SK-N-SH (cell line): ENCODE measurements around the gene CCDC148. TPM values are rescaled to one million over a fixed set of nuclear protein-coding genes. Genes with fewer than 3 reads are reported as not detected.

ENCODE experiments used
- CTCF ChIA-PET: fragments of 300-600, 350-600 bp; formaldehyde crosslinking; extraction: SDS; loops from one replicate; lab custom pipeline; 2021; lab: Yijun Ruan, JAX
- POLR2A ChIA-PET: fragments of 350-600 bp; sonication (Branson Sonifier 250); formaldehyde crosslinking; extraction: SDS; loops from one replicate; lab custom pipeline; 2020; ENCODE audit warnings: antibody characterized with exemption, inconsistent platforms; lab: Yijun Ruan, JAX
- DNase-seq: peaks from one replicate; pipeline ENCODE4 v3.0.0; 2012
- H2AFZ ChIP-seq: fragments of 200-600 bp; sonication (generic); 2 replicates; pipeline ENCODE4 v1.8.1; 2016; ENCODE audit warnings: antibody characterized with exemption, mild to moderate bottlenecking, low read depth
- H3F3A ChIP-seq: fragments of 200-600 bp; sonication (generic); replicated peaks from 2 replicates; pipeline ENCODE3; 2016; ENCODE audit warnings: antibody characterized with exemption, mild to moderate bottlenecking; ENCODE audit not compliant: insufficient read depth
- H3K27ac ChIP-seq, 2 experiments: fragments of 200-500 bp in 1 of 2; fragments of 200-600 bp in 1 of 2; sonication (Bioruptor generic) in 1 of 2; sonication (generic), shearing (Covaris generic) in 1 of 2; 2 replicates each; pipeline versions ENCODE4 v1.5.1 to v1.6.1; 2014 to 2016; ENCODE audit warnings: low read depth in 2 of 2, inconsistent platforms in 1 of 2, low read length in 1 of 2, mild to moderate bottlenecking in 1 of 2, mixed read lengths in 1 of 2
- H3K27me3 ChIP-seq: fragments of 200-600 bp; sonication (generic), shearing (Covaris generic); 2 replicates; pipeline ENCODE4 v1.6.1; 2016; ENCODE audit warnings: mixed run types; ENCODE audit not compliant: insufficient read depth
- H3K36me3 ChIP-seq, 2 experiments: fragments of 200-500 bp in 1 of 2; fragments of 200-600 bp in 1 of 2; sonication (Bioruptor generic) in 1 of 2; sonication (generic) in 1 of 2; replicated peaks in 1 of 2; 2 replicates each; pipeline versions ENCODE3 to v1.5.1; 2014 to 2016; ENCODE audit warnings: low read length in 1 of 2, mild to moderate bottlenecking in 1 of 2; ENCODE audit not compliant: insufficient read depth in 2 of 2, control insufficient read depth in 1 of 2
- H3K4me1 ChIP-seq, 2 experiments: fragments of 200-500 bp in 1 of 2; fragments of 200-600 bp in 1 of 2; sonication (Bioruptor generic) in 1 of 2; sonication (generic), shearing (Covaris generic) in 1 of 2; 2 replicates each; pipeline versions ENCODE4 v1.5.1 to v1.6.1; 2014 to 2016; ENCODE audit warnings: low read depth in 1 of 2, low read length in 1 of 2, mixed run types in 1 of 2; ENCODE audit not compliant: insufficient read depth in 2 of 2, control insufficient read depth in 1 of 2
- H3K4me2 ChIP-seq: fragments of 200-600 bp; sonication (generic), shearing (Covaris generic); 2 replicates; pipeline ENCODE4 v1.6.1; 2017; ENCODE audit warnings: mixed run types
- H3K4me3 ChIP-seq, 2 experiments: fragments of 200-500 bp in 1 of 2; fragments of 200-600 bp in 1 of 2; sonication (Bioruptor generic) in 1 of 2; sonication (generic), shearing (Covaris generic) in 1 of 2; 2 replicates each; pipeline versions ENCODE4 v1.5.1 to v1.8.1; 2014 to 2016; ENCODE audit warnings: low read depth in 2 of 2, inconsistent platforms in 1 of 2, low read length in 1 of 2, mild to moderate bottlenecking in 1 of 2, mixed read lengths in 1 of 2, moderate library complexity in 1 of 2
- H3K79me2 ChIP-seq: fragments of 200-600 bp; sonication (generic); 2 replicates; pipeline ENCODE4 v1.8.1; 2017; ENCODE audit warnings: mild to moderate bottlenecking; ENCODE audit not compliant: insufficient read depth
- H3K9ac ChIP-seq: fragments of 200-600 bp; sonication (generic); 2 replicates; pipeline ENCODE4 v1.6.1; 2017; ENCODE audit warnings: mixed run types
- H3K9me2 ChIP-seq: fragments of 200-600 bp; sonication (generic); 2 replicates; pipeline ENCODE4 v1.6.1; 2017; ENCODE audit warnings: mixed run types
- H3K9me3 ChIP-seq: fragments of 200-600 bp; sonication (generic); 2 replicates; pipeline ENCODE4 v1.6.1; 2017; ENCODE audit warnings: mixed run types, mild to moderate bottlenecking, moderate library complexity
- H4K20me1 ChIP-seq: fragments of 200-600 bp; sonication (generic); 2 replicates; pipeline ENCODE4 v1.6.1; 2017; ENCODE audit warnings: mild to moderate bottlenecking, mixed run types; ENCODE audit not compliant: insufficient read depth
- ELF1 ChIP-seq: IDR thresholded peaks from 2 replicates; pipeline ENCODE4 v1.4.0; 2012
- EP300 ChIP-seq, 2 experiments: IDR thresholded peaks; 2 replicates each; pipeline versions ENCODE4 v1.4.0 to v1.6.1; 2012; ENCODE audit warnings: borderline replicate concordance in 1 of 2, low read depth in 1 of 2, low read length in 1 of 2
- EZH2phosphoT487 ChIP-seq: fragments of 200-600 bp; sonication (generic); IDR thresholded peaks from 2 replicates; pipeline ENCODE4 v1.6.1; 2017; ENCODE audit warnings: low read depth, mixed run types, mild to moderate bottlenecking, antibody characterized with exemption, moderate library complexity, borderline replicate concordance
- FOSL2 ChIP-seq: IDR thresholded peaks from 2 replicates; pipeline ENCODE4 v1.4.0; 2012; ENCODE audit warnings: low read depth, mild to moderate bottlenecking, moderate library complexity, borderline replicate concordance
- FOXJ3 ChIP-seq: sonication (generic); formaldehyde crosslinking; IDR thresholded peaks from 2 replicates; pipeline ENCODE4 v1.5.1; 2020; ENCODE audit warnings: mild to moderate bottlenecking, missing genetic modification reagents
- FOXM1 ChIP-seq: IDR thresholded peaks from 2 replicates; pipeline ENCODE4 v1.4.0; 2012; ENCODE audit warnings: low read depth, mild to moderate bottlenecking
- GATA2 ChIP-seq: sonication (generic); formaldehyde crosslinking; IDR thresholded peaks from 2 replicates; pipeline ENCODE4 v1.5.0; 2020; ENCODE audit warnings: mild to moderate bottlenecking, missing genetic modification reagents
- NFIC ChIP-seq: IDR thresholded peaks from 2 replicates; pipeline ENCODE4 v1.4.0; 2012; ENCODE audit warnings: borderline replicate concordance
- NRF1 ChIP-seq: IDR thresholded peaks from 2 replicates; pipeline ENCODE4 v1.6.1; 2012; ENCODE audit warnings: low read depth, mild to moderate bottlenecking, low read length
- PBX3 ChIP-seq: IDR thresholded peaks from 2 replicates; pipeline ENCODE4; 2012
- RCOR1 ChIP-seq: fragments of 150-350 bp; IDR thresholded peaks from 2 replicates; pipeline ENCODE4 v1.6.1; 2017; ENCODE audit warnings: antibody characterized with exemption, low read length
- RFX5 ChIP-seq: IDR thresholded peaks from 2 replicates; pipeline ENCODE4 v1.6.1; 2012; ENCODE audit warnings: mild to moderate bottlenecking, improper control_type of control experiment, low read length
- RXRA ChIP-seq: IDR thresholded peaks from 2 replicates; pipeline ENCODE4 v1.4.0; 2012; ENCODE audit warnings: low read depth, mild to moderate bottlenecking, borderline replicate concordance
- SIN3A ChIP-seq: IDR thresholded peaks from 2 replicates; pipeline ENCODE4 v1.6.1; 2012; ENCODE audit warnings: low read depth, mild to moderate bottlenecking, low read length, moderate library complexity, borderline replicate concordance
- TAF1 ChIP-seq: IDR thresholded peaks from 2 replicates; pipeline ENCODE4 v1.6.1; 2012; ENCODE audit warnings: low read depth, mild to moderate bottlenecking, low read length, moderate library complexity, borderline replicate concordance
- TEAD4 ChIP-seq: IDR thresholded peaks from 2 replicates; pipeline ENCODE4 v1.4.0; 2012; ENCODE audit warnings: mild to moderate bottlenecking, borderline replicate concordance; ENCODE audit not compliant: insufficient read depth
- USF2 ChIP-seq: fragments of 150-350 bp; IDR thresholded peaks from 2 replicates; pipeline ENCODE4 v1.6.1; 2017; ENCODE audit warnings: antibody characterized with exemption, low read length, low read depth, borderline replicate concordance
- WGBS: methylation state at CpG from one replicate; pipeline ENCODE4 v1.1.6; 2017; ENCODE audit warnings: low lambda C conversion rate; 5-methylcytosine and 5-hydroxymethylcytosine counted together
- polyA plus RNA-seq, 3 experiments: library from polyadenylated mRNA; depleted of rRNA; stranded (reverse); fragments of >200 nt; gene quantifications; 2 replicates each; pipeline ENCODE4 v1.2.3, GENCODE V29; 2012

The CCDC148 gene
- polyA plus RNA-seq, 1 of the 3 experiments (the other 2 are of a cell fraction), result 0.18 TPM

- no peak for TF ChIP-seq EZH2phosphoT487
- no peak for TF ChIP-seq NRF1
- TF ChIP-seq RCOR1, result no peak
- TF ChIP-seq FOXM1, result no peak
- no peak for TF ChIP-seq SIN3A
- TF ChIP-seq USF2, result no peak
- no peak for TF ChIP-seq FOSL2
- no peak for TF ChIP-seq TAF1
- no peak for TF ChIP-seq RXRA
- TF ChIP-seq NFIC, result no peak
- no peak for TF ChIP-seq TEAD4
- no peak for TF ChIP-seq GATA2 (CRISPR knock-in tag)
- no peak for TF ChIP-seq RFX5
- TF ChIP-seq ELF1, result no peak
- TF ChIP-seq EP300 (IDR thresholded peaks at IDR 0.05; ENCODE audit: borderline replicate concordance in 1 of 2, low read depth in 1 of 2, low read length in 1 of 2), result no peak
- no peak for TF ChIP-seq PBX3
- no peak for TF ChIP-seq FOXJ3 (CRISPR knock-in tag)
- no peak overlapping the region; the same call in 1 of the 2 replicates for H2AFZ ChIP-seq
- peaks cover 6% of the 10 kb centered on the region for H3F3A ChIP-seq
- no peaks in the 10 kb centered on the region for H3K79me2 ChIP-seq
- no peaks in the 10 kb centered on the region for H3K9me3 ChIP-seq
- WGBS, result 51% methylated on average over 5 of the region's 5 CpGs
- POLR2A ChIA-PET, result no interaction called here
- H3K27ac ChIP-seq, result no peak overlapping the region; a peak in 1 of 4 replicates
- no peak overlapping the region for H3K9ac ChIP-seq
- no peaks in the 10 kb centered on the region for H4K20me1 ChIP-seq
- H3K27me3 ChIP-seq, result no peaks in the 10 kb centered on the region
- H3K4me3 ChIP-seq, result no peak overlapping the region
- H3K4me2 ChIP-seq, result no peak overlapping the region
- no peaks in the 10 kb centered on the region for H3K36me3 ChIP-seq
- peaks cover 0 to 5% of the 10 kb centered on the region in 2 experiments; a peak in 2 of 4 replicates for H3K4me1 ChIP-seq
- no peak for DNase-seq
- CTCF ChIA-PET, result no interaction called here
- H3K9me2 ChIP-seq, result no peaks in the 10 kb centered on the region
These were observed 131.3 kb downstream of the CCDC148 start for GRCh38 chr2:158325031-158325781.
